NCI-H345 treated with DMSO at 0.1 percent for 48 hours (cell line): ENCODE results near the gene SHB.

ENCODE experiments used
- DNase-seq: peaks from one replicate; lab custom pipeline; 2025; ENCODE audit not compliant: unreplicated experiment; lab: John Stamatoyannopoulos, UW

SHB gene

DNA sequence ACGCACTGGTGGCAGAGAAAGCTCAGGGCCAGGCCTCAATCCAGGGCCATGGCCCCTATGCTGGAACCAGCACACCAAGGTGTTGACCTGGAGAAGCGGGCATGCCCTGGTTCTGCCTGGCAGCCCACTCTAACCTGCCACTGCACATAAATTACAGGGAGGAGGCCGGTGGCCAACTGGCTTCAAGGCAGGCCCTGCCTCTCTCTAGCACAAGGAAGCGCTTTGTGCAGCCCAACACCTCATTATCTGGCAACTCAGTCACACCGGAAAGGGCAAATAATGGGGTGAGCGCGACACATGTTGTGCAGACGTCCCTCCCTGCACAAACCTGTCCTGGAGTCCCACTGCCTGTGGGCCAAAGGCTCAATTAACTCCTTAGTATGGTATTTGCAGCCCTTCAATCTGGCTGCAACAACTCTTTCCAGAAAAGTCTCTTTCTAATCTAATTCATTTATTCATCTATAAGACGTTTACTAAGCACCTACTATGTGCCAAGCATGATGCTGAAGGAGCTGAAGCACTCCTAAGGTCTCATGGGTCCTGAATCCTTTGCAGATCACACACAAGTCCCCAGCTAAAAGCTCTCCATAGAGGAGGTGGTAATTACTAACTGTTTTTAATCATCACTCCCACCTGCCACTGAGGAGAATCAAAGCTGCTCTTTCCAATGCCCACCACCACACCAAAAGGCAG lies 24.9 kb downstream of the SHB start:
- no peak for DNase-seq

DNA sequence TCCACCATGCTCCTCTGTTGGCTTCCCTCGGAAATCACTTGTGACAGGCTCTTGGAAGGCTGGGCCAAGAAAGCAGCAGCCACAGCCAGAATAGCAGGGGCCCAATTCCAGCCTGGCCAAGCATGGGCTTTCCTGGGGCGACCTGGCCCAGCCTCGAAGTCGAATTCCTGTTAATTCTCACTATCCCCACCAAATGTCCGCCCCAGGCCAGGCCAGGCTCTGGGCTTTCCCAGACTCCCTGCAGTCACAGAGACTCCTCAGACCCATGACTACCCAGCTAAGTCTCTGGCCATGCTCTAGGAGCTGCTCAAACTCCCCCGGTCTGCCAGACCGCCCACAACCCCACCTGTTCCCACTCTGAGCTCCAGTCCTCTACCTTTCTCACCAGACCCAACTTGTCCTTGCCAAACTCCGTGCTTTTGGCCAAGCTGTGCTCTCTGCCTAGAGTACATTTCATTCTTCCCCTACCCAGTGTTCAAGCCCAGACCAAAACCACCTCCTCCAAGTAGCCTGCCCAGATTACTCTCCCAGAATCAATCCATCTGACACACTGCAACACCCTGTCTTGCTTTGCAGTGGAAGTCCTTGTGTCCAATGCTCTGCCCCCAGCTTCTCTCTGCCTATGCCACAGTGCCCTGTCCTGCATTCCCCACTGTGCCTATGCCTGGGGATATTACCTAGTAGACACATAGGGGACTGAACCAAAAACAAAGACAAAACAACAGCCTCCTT lies 26.2 kb downstream of the SHB start:
- DNase-seq: no peak

DNA sequence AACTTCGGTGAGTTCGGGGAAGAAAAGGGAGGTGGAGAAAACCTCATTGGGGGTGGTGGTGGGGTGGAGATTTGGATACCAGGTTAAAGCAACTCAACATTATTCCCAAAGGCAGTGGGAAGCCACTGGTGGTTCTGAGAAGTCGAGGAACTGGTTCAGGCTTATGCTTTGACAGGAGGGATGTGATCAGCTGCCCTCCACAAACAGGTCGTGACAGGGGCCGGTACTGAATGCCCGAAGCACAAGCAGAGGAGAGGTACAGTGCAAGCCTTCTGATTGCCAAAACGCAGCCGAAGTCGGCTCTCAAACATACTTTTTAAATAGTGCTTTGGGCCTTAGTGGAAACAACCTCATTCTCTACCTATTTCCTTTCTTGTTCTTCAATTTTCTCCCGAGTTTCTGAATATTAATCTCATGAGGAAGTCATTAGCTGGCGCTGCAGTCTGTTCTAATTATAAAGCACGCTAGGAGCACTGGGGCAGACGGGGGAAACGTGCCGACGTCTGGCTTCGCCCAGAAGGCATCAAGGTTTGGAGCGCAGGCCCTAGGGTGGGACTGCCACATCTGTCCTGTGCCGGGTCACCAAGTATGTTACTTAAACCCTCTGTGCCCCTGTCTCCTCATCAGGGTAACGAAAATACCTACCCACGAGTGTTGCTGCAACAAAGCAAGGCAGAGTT lies 27.3 kb downstream of the SHB start:
- DNase-seq: no peak

DNA sequence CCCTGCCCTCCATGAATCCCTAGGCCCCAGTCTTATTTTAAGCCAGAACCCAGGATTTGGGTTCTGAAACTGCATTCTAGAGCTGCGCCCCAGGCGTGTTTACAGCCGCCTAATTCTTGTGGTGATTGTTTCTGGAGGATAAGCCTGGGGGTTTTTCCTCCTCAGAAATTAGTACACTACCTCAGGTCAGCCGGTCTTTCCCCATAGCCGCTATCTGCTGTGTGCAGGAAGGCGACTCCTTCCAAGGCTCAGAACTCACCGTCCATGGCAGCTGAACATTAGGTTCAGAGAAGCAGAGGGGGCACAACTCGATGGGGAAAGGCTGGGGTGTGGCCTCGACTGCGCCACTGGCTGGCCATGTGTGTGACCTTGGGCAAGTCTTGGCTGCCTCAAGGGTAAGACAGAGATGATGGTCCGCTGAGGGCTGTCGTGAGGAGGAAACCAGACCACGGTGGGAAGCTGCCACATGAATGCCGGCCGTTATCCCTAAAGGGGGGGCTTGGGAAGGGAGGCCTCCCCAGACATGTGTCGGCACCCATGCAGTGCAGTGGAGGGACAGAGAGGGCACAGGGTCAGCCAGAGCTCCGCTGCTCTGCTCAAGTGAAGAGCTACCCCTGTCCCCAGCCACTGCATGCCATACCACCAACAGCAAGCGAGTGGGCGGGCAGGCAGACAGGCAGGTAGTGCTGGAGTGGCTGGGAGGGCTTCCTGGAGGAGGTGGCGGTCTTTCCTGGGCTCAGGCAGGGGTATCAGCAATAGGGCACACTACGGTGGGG lies 28.9 kb downstream of the SHB start:
- DNase-seq: no peak

DNA sequence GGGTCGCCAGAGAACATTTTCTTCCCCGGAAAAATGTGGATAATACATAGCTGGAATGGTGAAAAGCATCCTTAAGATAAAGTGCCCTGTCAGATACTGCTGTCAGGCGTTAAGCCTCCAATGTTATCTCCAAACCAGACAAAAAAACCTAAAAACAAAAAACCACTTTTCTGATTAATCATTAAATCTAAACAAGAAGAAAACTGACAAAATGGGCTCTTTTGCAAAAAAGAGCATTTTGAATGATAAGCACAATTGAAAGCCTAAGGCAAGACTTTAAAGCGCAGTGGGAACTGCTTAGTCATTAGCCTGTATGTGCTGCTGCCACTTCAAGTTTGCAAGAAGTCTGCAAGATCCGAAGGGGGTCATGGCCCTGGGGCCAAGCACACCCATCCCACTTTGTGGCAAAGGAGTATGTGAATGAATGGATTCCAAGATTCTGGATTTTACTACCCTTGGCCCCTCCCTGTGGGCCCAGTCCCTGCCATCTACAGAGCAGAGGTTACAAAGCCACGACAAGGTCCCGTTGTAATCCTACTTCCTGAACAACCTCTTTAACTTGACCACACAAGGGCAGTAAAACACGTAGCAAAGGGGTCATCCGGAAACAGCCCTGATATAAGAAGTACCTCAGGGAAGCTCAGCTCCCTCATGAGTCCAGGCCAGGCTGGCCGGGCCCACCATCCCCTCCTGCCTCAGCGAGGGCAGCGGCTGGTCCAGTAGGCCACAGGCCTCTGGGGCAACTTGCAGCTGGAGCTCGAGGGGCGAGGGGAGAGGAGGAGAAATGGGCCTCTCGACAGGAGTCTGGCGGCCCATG lies 29.7 kb downstream of the SHB start:
- no peak for DNase-seq

DNA sequence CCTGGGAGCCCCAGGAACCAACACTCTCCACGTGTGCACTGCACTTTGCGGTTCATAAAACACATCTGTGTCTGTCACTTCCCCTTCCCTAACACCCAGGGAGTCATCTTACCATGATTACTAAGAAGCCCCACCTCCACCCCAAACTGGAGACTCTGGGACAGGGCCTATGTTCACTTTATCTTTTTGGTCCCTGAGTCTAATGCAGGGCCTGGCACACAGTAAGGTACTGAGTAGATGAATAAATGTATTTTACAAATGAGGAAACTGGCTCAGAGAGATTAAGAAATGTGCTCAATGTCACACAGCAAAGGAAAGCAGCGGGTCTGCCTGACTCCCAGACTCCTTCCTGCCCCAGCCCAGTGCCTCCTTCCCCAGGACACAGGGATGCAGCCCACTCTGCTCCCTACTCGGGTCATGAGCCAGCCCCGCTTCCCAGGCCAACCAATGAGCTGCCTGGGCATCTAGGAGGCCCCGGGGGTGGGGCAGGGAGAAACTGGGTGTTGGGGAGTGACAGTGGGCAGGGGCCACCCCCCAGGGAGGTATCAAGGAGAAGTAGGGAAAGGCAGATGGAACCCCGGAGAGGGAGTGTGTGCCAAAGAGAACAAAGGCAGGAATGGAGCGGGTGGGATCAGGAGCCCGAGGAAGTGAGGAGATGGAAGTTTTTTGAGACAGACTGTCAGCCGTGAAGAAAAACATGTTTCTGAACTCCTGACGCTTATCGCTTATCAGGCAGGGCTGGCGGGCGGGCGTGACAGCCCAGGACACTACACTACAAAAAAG lies 30.5 kb downstream of the SHB start:
- no peak for DNase-seq

DNA sequence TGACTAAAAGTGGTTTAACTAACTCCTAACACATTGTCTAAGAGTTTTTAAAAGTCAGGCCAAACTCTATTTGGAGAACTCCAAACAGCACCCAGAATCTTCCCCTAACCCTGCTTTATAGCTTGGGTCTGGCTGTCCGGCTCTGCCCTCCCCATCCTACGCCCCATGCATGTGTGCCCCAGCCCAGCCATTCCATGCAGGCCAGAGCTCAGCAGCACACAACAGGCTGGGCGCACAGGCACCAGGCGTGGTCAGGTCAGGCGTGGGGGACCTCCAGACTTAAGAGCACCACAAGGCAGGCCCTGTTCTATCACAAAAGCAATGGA lies 31.1 kb downstream of the SHB start:
- no peak for DNase-seq

DNA sequence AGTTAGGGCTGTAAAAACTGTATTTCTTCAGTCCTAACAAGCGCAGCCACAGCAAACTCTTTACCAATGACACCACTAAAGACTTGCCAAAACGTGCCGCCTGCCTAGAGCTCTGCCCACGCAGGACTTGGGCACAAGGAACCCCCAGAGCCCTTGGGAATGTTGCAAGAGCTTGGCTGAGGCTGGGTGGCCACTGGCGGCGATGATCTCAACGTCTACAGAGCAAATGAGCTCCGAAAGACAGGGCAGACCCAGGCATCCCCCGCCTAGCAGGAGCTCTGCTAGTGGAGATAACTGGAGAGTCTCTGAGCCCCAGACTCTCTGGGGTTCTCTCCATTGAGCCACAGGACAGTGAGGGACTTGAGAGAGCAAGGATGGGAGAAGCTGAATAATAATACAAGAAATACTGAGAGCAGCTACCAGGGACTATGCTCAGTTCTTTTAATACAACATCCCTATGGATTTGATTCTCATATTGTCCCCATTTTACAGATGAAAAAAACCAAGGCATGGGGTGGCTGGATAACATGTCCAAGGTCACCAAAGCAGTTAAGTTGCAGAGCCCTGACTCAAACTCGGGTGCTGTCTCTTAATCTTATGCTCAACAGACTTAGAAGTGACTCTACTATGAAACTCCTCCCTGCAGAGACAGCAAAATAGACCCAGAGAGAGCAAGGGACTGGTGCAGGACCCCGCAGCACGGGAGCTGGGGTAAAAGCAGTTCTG lies 32.5 kb downstream of the SHB start:
- DNase-seq: no peak

DNA sequence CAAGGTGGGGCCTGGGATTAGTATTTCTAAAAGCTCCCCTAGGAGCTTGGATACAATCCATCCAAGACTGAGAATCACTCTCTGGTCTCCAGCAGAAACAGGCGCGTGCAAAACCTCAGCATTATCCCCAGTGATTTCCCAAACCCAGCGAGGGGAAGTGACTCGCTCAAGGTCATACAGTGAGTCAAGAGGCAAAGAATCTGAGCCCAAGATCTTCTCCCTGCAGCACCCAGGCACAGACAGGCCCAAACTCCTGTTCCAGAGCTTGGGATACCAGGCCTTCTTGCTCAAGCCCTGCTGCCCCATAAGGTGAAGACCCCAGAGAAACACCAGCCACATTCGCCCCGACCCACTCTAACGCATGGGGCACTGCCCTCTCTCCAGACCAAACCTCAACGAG lies 33.2 kb downstream of the SHB start:
- DNase-seq: no peak

DNA sequence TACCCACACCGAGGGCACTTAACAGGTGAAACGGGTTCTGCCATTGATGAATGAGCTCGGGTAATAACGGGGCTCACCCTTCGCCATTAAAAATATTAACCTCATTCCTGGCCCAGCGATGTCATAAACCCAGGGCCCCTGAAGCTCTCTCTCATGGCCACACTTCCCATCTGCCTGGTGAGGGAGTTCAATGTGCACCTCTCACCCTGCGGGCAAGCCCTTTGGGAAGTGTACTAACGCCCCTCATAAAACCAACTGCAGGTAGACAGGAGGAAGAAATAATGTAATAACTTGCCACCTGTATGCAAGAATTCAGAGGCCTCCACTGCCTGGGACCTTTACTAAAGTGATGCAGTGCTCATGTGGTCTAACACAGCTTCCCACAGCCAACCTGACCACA lies 35.1 kb downstream of the SHB start:
- DNase-seq: no peak

DNA sequence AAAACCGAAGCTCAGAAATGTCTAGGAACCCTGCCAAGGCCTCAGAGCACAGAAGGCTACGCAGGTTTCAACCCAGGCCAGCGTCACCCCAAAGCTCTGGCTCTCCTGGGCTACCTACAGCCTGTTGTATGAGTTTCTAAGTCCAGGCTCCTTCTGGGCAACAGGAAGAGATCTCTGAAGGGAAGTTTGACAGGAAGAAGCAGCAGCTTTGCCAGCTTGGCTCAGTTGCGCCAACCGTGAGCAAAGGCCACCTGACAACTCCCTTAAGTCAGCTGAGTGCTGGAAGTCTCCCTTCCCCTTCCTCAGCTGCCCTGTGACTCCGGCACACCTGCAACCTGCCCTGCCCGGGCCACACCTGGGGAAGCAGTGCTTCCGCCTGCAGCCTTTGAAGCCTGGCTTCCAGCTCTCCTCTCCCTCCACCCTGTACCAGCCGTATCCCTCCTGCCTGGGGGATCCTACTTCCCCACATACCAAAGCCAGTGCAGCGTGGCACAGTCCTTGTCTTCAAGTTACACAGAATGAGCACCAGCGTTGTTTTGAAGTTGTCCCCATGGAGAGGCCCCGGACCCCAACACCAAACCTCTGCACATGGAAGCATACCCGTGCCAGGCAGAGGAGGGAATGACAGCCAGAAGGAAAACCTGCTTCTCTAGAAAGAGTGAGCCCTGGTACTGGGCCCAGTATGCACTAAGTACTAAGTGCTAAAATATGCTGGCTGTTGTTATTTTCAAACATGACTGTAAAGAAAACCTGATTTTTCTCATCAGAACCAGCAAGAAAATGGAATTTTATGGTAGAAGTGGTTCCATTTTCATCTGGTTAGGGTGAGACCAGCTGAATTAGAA lies 36.5 kb downstream of the SHB start:
- DNase-seq: no peak

DNA sequence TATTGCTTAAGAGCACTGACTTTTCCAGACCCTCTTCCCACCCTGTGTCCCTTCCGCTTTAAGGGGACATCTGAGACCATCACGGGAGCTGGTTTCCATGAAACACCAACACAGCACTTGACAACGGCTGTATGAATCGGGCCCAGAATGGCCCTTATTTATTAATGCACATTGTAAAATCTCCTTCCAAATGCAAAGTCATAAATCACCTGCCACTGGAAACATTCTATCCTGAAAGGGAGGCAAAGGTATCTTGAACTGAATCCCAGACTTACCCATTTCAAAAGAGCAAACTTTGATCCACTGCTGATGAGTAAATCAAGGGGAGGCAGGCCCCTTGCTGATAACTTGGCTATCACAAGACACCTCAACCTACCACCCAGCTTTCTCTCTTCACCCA lies 37.4 kb downstream of the SHB start:
- DNase-seq: no peak

DNA sequence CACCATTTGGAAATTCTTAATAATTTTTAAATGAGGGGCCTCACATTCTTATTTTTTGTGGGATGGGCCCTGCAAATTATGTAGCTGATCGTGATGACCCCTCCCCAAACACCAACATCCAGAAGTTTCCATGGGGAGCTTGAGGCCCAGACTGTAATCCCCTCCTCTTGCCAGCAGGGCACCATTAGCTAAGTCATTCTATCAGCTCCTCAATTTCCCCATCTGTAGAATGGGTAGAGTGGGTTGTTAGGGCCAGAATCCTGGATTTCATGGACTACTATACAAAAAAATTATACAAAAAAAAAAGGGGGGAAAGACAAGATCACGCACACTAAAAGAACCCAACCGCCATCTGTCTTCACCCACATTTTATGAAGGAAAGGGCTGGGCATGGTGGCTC lies 38.4 kb downstream of the SHB start:
- DNase-seq: no peak

DNA sequence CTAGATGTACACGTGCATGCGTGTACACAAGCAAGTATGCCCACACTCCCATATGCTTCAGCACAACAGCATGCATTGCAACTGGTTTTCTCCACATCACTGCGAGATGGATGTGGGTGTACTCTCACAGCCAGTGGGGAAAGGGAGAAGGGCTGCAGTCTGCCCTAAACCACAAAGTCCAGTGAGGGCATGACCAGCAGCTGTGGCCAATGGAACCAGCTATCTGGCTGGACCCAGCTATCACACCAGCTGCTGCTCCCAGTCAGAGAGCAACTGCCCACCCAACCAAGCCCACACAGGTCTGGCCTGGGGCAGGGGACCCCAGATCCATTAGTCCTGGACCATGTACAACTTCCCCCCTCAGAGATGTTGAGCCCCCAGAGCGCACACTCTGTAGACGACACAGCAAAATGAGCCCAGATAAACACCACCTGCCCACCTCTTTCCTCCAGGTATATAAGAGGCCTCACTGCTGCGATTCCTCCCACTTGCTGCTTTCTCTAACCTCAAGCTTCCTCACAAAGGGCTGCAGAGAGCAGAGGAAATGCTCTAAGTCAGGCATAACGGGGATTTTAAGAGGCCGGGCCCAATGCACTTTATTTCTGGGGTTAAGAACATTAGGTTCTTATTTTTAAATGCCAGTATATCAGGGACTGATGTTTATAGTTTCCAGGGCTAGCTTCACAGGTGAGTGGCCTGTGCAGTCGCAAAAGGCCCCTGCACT lies 39.0 kb downstream of the SHB start:
- no peak for DNase-seq

DNA sequence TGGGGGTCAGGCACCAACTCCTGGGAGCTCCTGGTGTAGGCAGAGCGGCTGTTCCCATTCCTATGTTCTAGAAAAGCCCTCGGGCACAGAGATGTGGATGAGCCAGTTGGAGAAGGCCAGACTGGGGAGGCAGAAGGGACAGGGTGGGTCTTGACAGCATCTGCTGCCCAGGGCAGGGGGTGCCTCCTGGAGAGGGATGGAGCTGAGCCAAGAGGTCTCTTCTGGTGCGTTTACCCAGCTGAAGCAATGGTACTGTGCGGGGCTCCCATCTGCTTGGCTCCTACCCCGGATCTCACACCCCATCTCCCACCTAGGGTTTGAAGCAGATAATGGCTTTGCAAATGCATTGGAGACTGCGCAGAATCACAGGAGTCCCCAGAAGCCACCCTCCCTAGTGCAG lies 41.3 kb downstream of the SHB start:
- DNase-seq: peak; percentile 41

DNA sequence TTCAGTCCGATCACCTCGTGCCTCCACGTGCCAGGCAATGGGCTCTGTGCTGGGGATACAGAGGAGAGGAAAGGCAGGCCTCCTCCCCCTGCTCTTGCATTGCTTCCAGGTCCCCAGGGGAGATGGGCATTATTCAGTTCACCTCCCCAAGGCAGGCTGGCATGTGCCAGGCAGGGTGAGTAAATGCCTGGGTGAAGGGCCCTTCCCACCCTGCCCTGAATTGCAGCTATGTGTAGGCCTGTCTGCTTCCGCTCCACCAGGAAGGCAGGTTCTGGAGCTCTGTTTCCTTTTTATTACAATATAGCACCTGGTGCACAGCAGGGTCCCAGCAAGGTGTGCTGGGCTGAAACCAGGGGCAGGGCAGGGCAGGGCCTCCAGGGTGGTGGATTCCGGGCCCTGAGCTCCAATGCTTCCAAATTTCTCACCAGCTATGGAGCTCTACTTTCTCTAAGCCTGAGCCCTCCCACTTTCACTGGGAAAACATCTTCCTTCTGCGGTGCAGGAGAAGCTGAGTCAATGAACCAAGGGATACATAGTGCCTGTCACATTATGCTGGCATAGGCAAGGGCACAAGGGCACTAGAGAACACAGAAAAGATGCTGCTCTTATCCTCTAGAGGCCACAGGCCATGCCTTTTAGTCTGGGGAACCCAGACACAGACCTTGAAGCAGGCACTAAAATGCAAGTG lies 42.0 kb downstream of the SHB start:
- peak; percentile 53 for DNase-seq
